Endothelial cell of umbilical vein (primary cell): Measurements from ENCODE around the gene RIPK4.

Experiments used
- CTCF ChIP-seq, 2 donors: IDR thresholded peaks; 1 replicate in 1 of 2; 2 replicates in 1 of 2; pipeline ENCODE4 v1.5.1; 2011; ENCODE audit warnings: low read length in 2 of 2, mild to moderate bottlenecking in 2 of 2, moderate library complexity in 2 of 2, control low read depth in 1 of 2, inconsistent platforms in 1 of 2, low read depth in 1 of 2; ENCODE audit not compliant: insufficient read depth in 1 of 2; ENCODE audit errors: extremely low read depth in 1 of 2
- EZH2 ChIP-seq: IDR thresholded peaks from 2 replicates; pipeline ENCODE4 v1.6.1; 2012; ENCODE audit warnings: borderline replicate concordance, low read depth, mild to moderate bottlenecking, moderate library complexity, low read length, inconsistent platforms; ENCODE audit not compliant: severe bottlenecking
- MAX ChIP-seq: IDR thresholded peaks from 2 replicates; pipeline ENCODE4 v1.6.1; 2011; ENCODE audit not compliant: insufficient read depth, insufficient read length
- MYC ChIP-seq: IDR thresholded peaks from one replicate; pipeline ENCODE4 v1.6.1; 2011; ENCODE audit warnings: mild to moderate bottlenecking, low read depth, low read length
- POLR2A ChIP-seq: IDR thresholded peaks from 2 replicates; pipeline ENCODE4 v1.6.1; 2012; ENCODE audit warnings: low read depth, mild to moderate bottlenecking, control low read depth, low read length
- POLR2AphosphoS5 ChIP-seq: IDR thresholded peaks from 2 replicates; pipeline ENCODE4 v1.6.1; 2012; ENCODE audit warnings: low read depth, mild to moderate bottlenecking, control low read depth, low read length, moderate library complexity; ENCODE audit not compliant: insufficient read depth

DNA sequence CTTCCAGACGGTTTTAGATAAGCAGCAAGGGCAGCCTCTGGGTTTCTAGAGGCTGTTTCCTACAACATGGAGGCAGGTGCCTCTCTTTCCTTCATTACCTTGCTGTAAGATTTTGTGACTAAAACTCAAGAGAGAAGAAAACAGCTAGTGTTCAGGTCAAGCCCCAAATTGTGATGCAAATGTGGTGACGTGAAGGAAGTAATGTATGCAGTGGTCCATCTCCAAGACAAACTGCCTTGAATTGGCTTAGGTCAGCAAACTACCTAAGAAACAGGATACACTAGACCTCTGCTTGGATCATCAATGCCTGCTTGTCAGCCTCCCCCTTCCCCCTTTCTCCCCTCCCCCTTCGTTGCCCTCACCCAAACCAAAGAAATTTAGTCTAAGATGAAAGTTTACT, 28.9 kb upstream of the RIPK4 start:
- no peak for TF ChIP-seq CTCF (IDR thresholded peaks at IDR 0.05; ENCODE audit: extremely low read depth in 1 of 2, insufficient read depth in 1 of 2, low read depth in 1 of 2, low read length in 2 of 2)
- TF ChIP-seq POLR2A, result no peak
- no peak for TF ChIP-seq EZH2
- TF ChIP-seq POLR2AphosphoS5, result no peak
- no peak for TF ChIP-seq MYC
- no peak for TF ChIP-seq MAX
